GM12865 (cell line): ENCODE results near the gene ZBTB39.

Source experiments
- DNase-seq: peaks from one replicate; pipeline ENCODE4 v3.0.0; 2010; ENCODE audit warnings: low read depth
- H3K4me3 ChIP-seq: 2 replicates; pipeline ENCODE4 v1.5.1; 2011; ENCODE audit warnings: mild to moderate bottlenecking, low read depth, low read length, control low read depth
- CTCF ChIP-seq: IDR thresholded peaks from 2 replicates; pipeline ENCODE4 v1.5.1; 2011; ENCODE audit warnings: low read length, control low read depth, low read depth, inconsistent platforms; ENCODE audit not compliant: insufficient read depth; ENCODE audit errors: missing control alignments

ZBTB39 gene

GRCh38 chr12:56955631-56956256 lies 50.6 kb downstream of the ZBTB39 start:
- DNase-seq = no peak
- H3K4me3 ChIP-seq = no peak overlapping the region
- TF ChIP-seq CTCF = no peak

GRCh38 chr12:56954958-56955355 lies 51.4 kb downstream of the ZBTB39 start:
- H3K4me3 ChIP-seq = no peak overlapping the region
- DNase-seq = no peak
- no peak for TF ChIP-seq CTCF

DNA sequence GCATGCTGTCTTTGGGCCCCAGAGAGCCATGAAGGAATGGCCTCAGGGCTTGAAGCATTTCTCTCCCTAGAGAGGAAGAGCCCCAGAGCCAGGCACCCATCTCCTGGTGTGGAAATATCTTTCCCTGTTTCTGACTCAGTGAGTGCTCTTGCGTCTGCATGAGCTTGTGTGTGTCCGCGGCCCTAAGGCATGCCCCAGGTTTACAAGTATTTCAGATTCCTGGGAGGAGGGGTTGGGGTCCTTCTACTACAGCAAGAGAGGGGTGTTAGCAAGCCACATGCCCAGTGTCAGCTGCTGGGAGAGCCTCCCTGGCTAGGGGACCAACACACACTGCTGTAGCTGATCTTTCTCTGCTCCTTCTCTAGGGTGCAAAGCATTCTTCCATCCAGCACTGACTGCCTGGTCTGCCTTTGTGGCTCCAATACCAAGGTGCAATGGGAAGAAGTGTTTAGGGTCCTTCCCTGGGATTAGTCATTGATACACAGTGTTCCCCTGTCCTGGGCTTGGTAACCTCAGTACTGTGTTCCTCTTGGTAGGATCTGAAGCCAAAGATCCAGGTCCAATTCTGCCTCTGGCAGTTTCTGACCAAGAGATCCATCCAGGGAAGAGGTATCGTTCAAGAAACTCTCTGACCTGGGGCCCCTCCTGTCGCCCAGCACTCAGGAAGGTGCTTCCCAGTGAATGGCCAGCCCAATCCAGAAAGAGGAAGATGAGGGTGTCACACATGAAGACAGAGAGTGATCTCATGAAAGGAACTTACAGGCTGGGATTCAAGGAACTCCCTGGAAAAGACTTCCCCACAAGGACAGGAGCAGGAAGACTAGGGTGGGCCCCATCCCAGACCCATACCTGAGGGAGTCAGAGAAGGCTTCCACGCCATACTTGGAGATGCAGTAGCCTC lies 52.0 kb downstream of the ZBTB39 start:
- no peak overlapping the region for H3K4me3 ChIP-seq
- TF ChIP-seq CTCF = no peak
- no peak for DNase-seq

- H3K4me3 ChIP-seq = no peak overlapping the region
- DNase-seq = no peak
- no peak for TF ChIP-seq CTCF
Observed at GRCh38 chr12:56953314-56953713, 53.0 kb downstream of the ZBTB39 start.

- no peak for DNase-seq
- TF ChIP-seq CTCF = no peak
- no peak overlapping the region for H3K4me3 ChIP-seq
Observed at GRCh38 chr12:56951582-56952339, 54.6 kb downstream of the ZBTB39 start.

- DNase-seq = no peak
- TF ChIP-seq CTCF = no peak
- no peak overlapping the region for H3K4me3 ChIP-seq
Observed at GRCh38 chr12:56948881-56949280, 57.5 kb downstream of the ZBTB39 start.
